GM19023 (cell line): Measurements from ENCODE around the gene ADARB2.
"Not testable (repeated sequence)": the region's sequence is repeated elsewhere in the genome, so short reads cannot be mapped to it uniquely, and the experiment has no call there.

Source experiments
- ATAC-seq: cut with Tn5 transposase; IDR thresholded peaks from one replicate; pipeline ENCODE4 v1.9.1; 2021; ENCODE audit warnings: mild to moderate bottlenecking, moderate library complexity; ENCODE audit not compliant: unreplicated experiment

ADARB2 gene

GRCh38 chr10:1344408-1344807 lies 392.9 kb downstream of the ADARB2 start:
- no peak for ATAC-seq

- ATAC-seq: no peak
These were observed 394.1 kb downstream of the ADARB2 start for GRCh38 chr10:1343176-1343575.

DNA sequence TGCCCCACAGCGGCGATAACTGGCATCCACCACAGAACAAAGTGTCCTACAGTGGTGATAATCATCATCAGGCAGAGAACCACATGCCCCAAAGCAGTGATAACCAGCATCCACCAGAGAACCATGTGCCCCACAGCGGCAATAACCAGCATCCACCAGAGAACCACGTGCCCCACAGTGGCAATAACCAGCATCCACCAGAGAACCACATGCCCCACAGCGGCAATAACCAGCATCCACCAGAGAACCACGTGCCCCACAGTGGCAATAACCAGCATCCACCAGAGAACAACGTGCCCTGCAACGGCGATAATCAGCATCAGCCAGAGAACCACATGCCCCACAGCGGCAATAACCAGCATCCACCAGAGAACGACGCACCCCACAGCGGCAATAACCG lies 396.3 kb downstream of the ADARB2 start:
- ATAC-seq: not testable (repeated sequence)

DNA sequence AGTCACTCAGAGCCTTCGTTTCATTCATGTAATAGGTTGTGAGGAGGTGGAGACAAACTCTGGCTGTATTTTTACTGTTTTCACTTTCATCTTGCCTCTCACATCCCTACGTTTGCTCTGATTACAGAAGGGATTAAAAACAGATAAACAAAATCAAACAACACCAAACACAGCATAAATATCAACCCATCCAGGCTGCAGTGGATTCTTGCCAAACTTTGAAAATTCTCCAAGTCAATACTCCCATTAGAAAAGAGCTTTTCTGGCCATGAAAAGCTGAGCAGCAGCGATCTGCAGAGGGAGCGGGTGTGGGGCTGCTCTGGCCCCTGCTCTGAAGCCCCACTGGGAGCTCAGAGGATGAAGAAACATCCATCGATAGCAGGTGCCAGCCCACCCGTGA lies 397.9 kb downstream of the ADARB2 start:
- ATAC-seq: no peak

- ATAC-seq: no peak
These were observed 401.7 kb downstream of the ADARB2 start for GRCh38 chr10:1335642-1336041.

GRCh38 chr10:1333981-1334380 lies 403.3 kb downstream of the ADARB2 start:
- no peak for ATAC-seq

DNA sequence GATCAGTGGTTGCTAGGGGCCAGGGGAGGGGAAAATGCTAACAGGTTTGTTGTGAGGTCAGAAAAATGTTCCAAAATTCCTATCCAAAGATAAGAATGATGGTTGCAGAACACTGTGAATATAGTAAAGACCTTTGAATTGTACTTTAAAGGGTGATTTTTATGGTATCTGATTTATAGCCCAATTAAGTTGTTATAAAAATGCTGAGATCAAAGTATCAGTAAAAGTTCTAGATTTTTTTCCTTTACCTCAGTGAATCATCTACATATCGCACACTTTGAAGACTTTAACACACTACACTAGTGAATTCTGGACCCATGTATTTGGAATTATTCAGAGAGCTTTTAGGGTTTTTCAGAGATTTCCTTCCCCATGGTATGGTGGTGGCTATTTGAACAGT lies 405.8 kb downstream of the ADARB2 start:
- ATAC-seq: no peak

DNA sequence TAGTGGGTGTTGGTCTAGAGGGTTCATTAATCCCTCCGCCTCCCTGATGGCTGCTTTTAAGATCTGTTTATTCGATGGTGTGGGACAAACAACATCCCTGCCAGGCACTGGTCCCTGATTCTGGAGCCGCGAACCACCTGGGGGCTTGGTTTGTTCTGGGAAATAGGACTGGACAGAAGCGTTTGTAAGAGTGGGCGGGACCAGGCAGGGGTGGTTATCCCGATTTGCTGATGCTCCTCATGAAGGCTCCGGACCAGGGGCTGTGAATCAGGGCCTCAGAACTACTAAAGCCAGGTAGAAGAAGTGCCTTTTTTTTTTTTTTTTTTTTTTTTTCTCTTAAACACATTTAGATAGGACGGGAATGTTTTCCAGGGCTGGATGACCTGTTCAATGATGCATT lies 407.7 kb downstream of the ADARB2 start:
- no peak for ATAC-seq

- ATAC-seq: no peak
These were observed 408.2 kb downstream of the ADARB2 start for GRCh38 chr10:1328981-1329614.

DNA sequence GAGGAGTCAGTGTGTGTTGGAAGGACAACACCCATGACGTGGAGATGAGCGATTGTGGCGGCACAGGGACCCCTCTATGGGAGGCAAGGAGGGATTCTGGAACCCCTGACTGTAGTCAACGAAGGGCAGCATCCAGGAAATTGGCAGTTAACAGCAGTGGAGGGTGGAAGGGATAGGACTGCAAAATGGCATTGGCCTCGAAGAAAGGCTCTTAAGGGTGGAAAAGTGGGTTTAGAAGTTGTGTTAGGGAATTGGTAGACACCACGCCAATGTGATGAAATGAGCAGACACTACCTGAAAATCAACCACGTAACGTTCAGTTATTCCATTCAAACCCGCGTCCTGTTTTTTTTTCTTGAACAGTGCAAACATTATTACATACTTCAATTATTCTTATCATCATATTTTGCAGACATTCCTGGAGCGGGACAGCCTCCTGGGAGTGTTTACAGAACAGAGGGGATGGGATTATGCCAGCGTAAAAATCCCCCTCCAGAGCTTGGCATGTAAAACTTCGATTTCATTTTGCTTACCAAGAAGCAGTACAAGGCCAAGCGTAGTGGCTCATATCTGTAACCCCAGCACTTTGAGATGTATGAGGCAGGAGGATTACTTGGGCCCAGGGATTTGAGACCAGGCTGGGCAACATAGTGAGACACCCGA lies 409.0 kb downstream of the ADARB2 start:
- ATAC-seq: no peak

GRCh38 chr10:1327759-1328158 lies 409.6 kb downstream of the ADARB2 start:
- no peak for ATAC-seq

GRCh38 chr10:1326514-1326913 lies 410.8 kb downstream of the ADARB2 start:
- ATAC-seq: not testable (repeated sequence)

GRCh38 chr10:1324903-1325302 lies 412.4 kb downstream of the ADARB2 start:
- ATAC-seq: no peak

DNA sequence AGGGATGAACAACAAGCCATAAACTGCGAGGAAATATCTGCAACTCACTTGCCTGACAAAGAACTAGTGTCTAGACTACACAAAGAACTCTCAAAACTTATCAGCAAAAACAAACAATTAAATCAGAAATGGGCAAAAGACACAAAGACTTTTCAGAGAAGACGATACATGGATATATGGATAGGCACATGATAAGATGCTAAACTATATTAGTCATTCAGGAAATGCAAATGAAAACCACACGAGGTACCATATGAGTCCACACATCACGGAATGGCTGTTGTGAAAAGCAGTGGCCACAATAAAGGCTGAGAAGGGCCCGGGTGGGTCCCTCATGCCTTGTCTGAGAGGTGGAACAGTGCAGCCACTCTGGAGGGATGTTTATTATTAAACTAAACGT lies 413.4 kb downstream of the ADARB2 start:
- no peak for ATAC-seq

GRCh38 chr10:1320739-1321320 lies 416.5 kb downstream of the ADARB2 start:
- ATAC-seq: no peak

DNA sequence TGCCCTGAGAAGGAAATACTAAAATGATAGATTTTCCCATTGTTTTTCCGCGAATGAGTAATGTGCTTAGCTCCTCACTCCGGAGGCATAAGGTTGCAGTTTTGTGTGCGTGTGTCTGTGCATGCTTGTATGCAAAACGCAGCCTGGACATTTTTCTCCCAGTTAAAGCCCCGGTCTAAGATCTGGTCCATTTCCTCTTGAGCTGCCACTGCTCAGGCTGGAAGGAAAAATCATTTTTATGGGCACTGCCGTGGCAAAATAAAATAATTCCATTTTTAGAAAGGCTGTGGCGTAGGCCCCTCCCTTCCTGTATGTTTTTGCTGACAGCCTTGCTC lies 420.5 kb downstream of the ADARB2 start:
- no peak for ATAC-seq

- ATAC-seq: no peak
These were observed 421.1 kb downstream of the ADARB2 start for GRCh38 chr10:1316121-1316808.

- no peak for ATAC-seq
These were observed 422.1 kb downstream of the ADARB2 start for GRCh38 chr10:1315178-1315577.

- no peak for ATAC-seq
These were observed 425.6 kb downstream of the ADARB2 start for GRCh38 chr10:1311726-1312125.

- no peak for ATAC-seq
These were observed 427.0 kb downstream of the ADARB2 start for GRCh38 chr10:1310271-1310789.

GRCh38 chr10:1309617-1310270 lies 427.6 kb downstream of the ADARB2 start:
- no peak for ATAC-seq
